Epithelial cell of proximal tubule (primary cell): Measurements from ENCODE around the gene HS6ST3. TPM values are rescaled to one million over a fixed set of nuclear protein-coding genes. Genes with fewer than 3 reads are reported as not detected.

Experiments used
- DNase-seq: peaks from one replicate; pipeline ENCODE4 v3.0.0-alpha.2; 2011; ENCODE audit warnings: low read depth
- H3K4me3 ChIP-seq: 2 replicates; pipeline ENCODE4 v1.5.1; 2011; ENCODE audit warnings: low read depth, mild to moderate bottlenecking, low read length
- CTCF ChIP-seq: conservative IDR thresholded peaks from 2 replicates; pipeline ENCODE4 v1.5.1; 2012; ENCODE audit warnings: low read depth, mild to moderate bottlenecking, low read length
- total RNA-seq: library from RNA; depleted of rRNA; stranded (reverse); fragments of >200 nt; gene quantifications from 2 replicates; pipeline ENCODE4 v1.2.3, GENCODE V29; 2015

HS6ST3 gene
- total RNA-seq, 1 donor from 2014 or later, result 0.29 TPM

GRCh38 chr13:96460609-96461008 lies 370.7 kb downstream of the HS6ST3 start:
- TF ChIP-seq CTCF, result no peak
- no peak for DNase-seq
- H3K4me3 ChIP-seq, result no peak overlapping the region

GRCh38 chr13:96473526-96474180 lies 383.7 kb downstream of the HS6ST3 start:
- no peak for DNase-seq
- TF ChIP-seq CTCF, result no peak
- no peak overlapping the region for H3K4me3 ChIP-seq

- no peak for DNase-seq
- no peak overlapping the region for H3K4me3 ChIP-seq
- TF ChIP-seq CTCF, result no peak
Measured at GRCh38 chr13:96474181-96474557, 384.3 kb downstream of the HS6ST3 start.

- no peak for TF ChIP-seq CTCF
- no peak overlapping the region for H3K4me3 ChIP-seq
- no peak for DNase-seq
Measured at GRCh38 chr13:96475103-96475502, 385.2 kb downstream of the HS6ST3 start.

- DNase-seq, result no peak
- TF ChIP-seq CTCF, result no peak
- H3K4me3 ChIP-seq, result no peak overlapping the region
Measured at GRCh38 chr13:96481482-96481881, 391.6 kb downstream of the HS6ST3 start.

GRCh38 chr13:96490496-96490989 lies 400.6 kb downstream of the HS6ST3 start:
- no peak overlapping the region for H3K4me3 ChIP-seq
- no peak for DNase-seq
- TF ChIP-seq CTCF, result no peak

GRCh38 chr13:96491103-96491502 lies 401.2 kb downstream of the HS6ST3 start:
- H3K4me3 ChIP-seq, result no peak overlapping the region
- TF ChIP-seq CTCF, result no peak
- no peak for DNase-seq
